ENCODE data around the gene PDGFC. TPM values are rescaled to one million over a fixed set of nuclear protein-coding genes. Genes with fewer than 3 reads are reported as not detected.

Gene PDGFC
- total and polyA plus RNA-seq, 7 donors: 3.0 to 44.4 (median 21.9) TPM

- no peaks in the 10 kb centered on the region for H3K9me3 ChIP-seq
- peaks cover 0 to 32% (median 27%) of the 10 kb centered on the region in 4 donors for H3K4me1 ChIP-seq
- H3K4me3 ChIP-seq: peak overlapping the region; percentile 58 to 90 (median 87)
- TF ChIP-seq POLR2AphosphoS5 (IDR thresholded peaks at IDR 0.05): no peak
- TF ChIP-seq CTCF (IDR thresholded peaks at IDR 0.05): no peak
- no peak for TF ChIP-seq POLR2A (IDR thresholded peaks at IDR 0.05)
- intact Hi-C loops (cut with DNase I): loop anchor here (5.0 to 10.0 kb wide), 2 partner anchors 375 to 1192 kb away; no protein-coding TSS in a partner anchor
- no peak for DNase-seq
- H3K27ac ChIP-seq: peak overlapping the region; percentile 90 to 94 (median 92)
- WGBS, 2 donors: 12 to 23% methylated on average over 8 of the region's 8 CpGs
- H3K27me3 ChIP-seq: no peaks in the 10 kb centered on the region
- H3K36me3 ChIP-seq: no peaks in the 10 kb centered on the region
Observed at GRCh38 chr4:156972379-156973015, 898 bp upstream of the PDGFC start.

- intact Hi-C loops (cut with DNase I): loop anchor here (2.0 to 10.0 kb wide), 4 partner anchors 74 to 1194 kb away; no protein-coding TSS in a partner anchor
- Histone ChIP-seq H3K27ac (peak overlapping the region; percentile 90 to 94 (median 92)), H3K36me3 (no peaks in the 10 kb centered on the region), H3K4me1 (peaks cover 0 to 43% (median 27%) of the 10 kb centered on the region in 4 donors), H3K9me3 (no peaks in the 10 kb centered on the region), H3K4me3 (peak overlapping the region; percentile 58 to 90 (median 87)), H3K27me3 (no peaks in the 10 kb centered on the region)
- TF ChIP-seq POLR2A (IDR thresholded peaks at IDR 0.05): no peak
- no peak for TF ChIP-seq POLR2AphosphoS5 (IDR thresholded peaks at IDR 0.05)
- TF ChIP-seq EP300 (IDR thresholded peaks at IDR 0.05): no peak
- no peak for TF ChIP-seq CTCF (IDR thresholded peaks at IDR 0.05)
- DNase-seq: peak; percentile 67
- WGBS, 2 donors: 1 to 2% methylated on average over 51 of the region's 51 CpGs
Observed at GRCh38 chr4:156971165-156971675, 379 bp downstream of the PDGFC start.

GRCh38 chr4:156970501-156971164, 966 bp downstream of the PDGFC start:
- Histone ChIP-seq H3K4me3 (peak overlapping the region; percentile 58 to 90 (median 87)), H3K4me1 (peaks cover 0 to 43% (median 27%) of the 10 kb centered on the region in 4 donors), H3K27ac (peak overlapping the region; percentile 90 to 94 (median 92)), H3K27me3 (no peaks in the 10 kb centered on the region), H3K9me3 (no peaks in the 10 kb centered on the region), H3K36me3 (no peaks in the 10 kb centered on the region)
- intact Hi-C loops (cut with DNase I): loop anchor here (2.0 to 10.0 kb wide), 4 partner anchors 74 to 1194 kb away; no protein-coding TSS in a partner anchor
- TF ChIP-seq POLR2AphosphoS5 (IDR thresholded peaks at IDR 0.05) (peak in 3 of 4 donors; percentile 11 to 54 (median 38)), POLR2A (IDR thresholded peaks at IDR 0.05) (no peak), CTCF (IDR thresholded peaks at IDR 0.05) (peak; percentile 43 to 73 (median 48))
- WGBS, 2 donors: 2% methylated on average over 22 of the region's 22 CpGs
- DNase-seq: peak; percentile 87

- no peaks in the 10 kb centered on the region for H3K9me3 ChIP-seq
- intact Hi-C loops (cut with DNase I): loop anchor here (2.0 to 10.0 kb wide), 7 partner anchors 75 to 1195 kb away; no protein-coding TSS in a partner anchor
- TF ChIP-seq POLR2A (IDR thresholded peaks at IDR 0.05) (no peak), EP300 (IDR thresholded peaks at IDR 0.05) (no peak), CTCF (IDR thresholded peaks at IDR 0.05) (no peak), POLR2AphosphoS5 (IDR thresholded peaks at IDR 0.05) (no peak)
- no peaks in the 10 kb centered on the region for H3K27me3 ChIP-seq
- DNase-seq: no peak
- no peaks in the 10 kb centered on the region for H3K36me3 ChIP-seq
- WGBS, 2 donors: 3 to 8% methylated on average over 2 of the region's 2 CpGs
- H3K4me3 ChIP-seq: peak overlapping the region; percentile 58 to 90 (median 87)
- H3K4me1 ChIP-seq: peaks cover 0 to 43% (median 27%) of the 10 kb centered on the region in 4 donors
- H3K27ac ChIP-seq: peak overlapping the region; percentile 90 to 94 (median 92)
Observed at GRCh38 chr4:156969911-156970310, 1.7 kb downstream of the PDGFC start.
